ENCODE measurements around the gene TNIK. TPM values are rescaled to one million over a fixed set of nuclear protein-coding genes. Genes with fewer than 3 reads are reported as not detected.

Gene TNIK
- total RNA-seq, 4 donors from 2014 or later, result 32.9 to 52.0 (median 40.2) TPM

- TF ChIP-seq POLR2AphosphoS5 (IDR thresholded peaks at IDR 0.05) (peak in 1 of 3 donors; percentile 13), EP300 (IDR thresholded peaks at IDR 0.05; ENCODE audit: low read depth) (no peak)
- no peak for DNase-seq
- in situ Hi-C loops (cut with MboI; ENCODE audit: low pct_ligation_motif_present in 1 of 4, low pct_unique_long_range_greater_than_20kb in 1 of 4, low sequenced_read_pairs in 3 of 4) (no loop called here), intact Hi-C loops (cut with DNase I; ENCODE audit: low total_unique reads) (no loop called here)
- H3K4me3 ChIP-seq, result no peak overlapping the region
- no peaks in the 10 kb centered on the region for H3K27me3 ChIP-seq
- no peaks in the 10 kb centered on the region for H3K9me3 ChIP-seq
- H3K27ac ChIP-seq, result no peak overlapping the region
- no peaks in the 10 kb centered on the region for H3K4me1 ChIP-seq
- WGBS, 2 donors (ENCODE audit: low coverage in 1 of 2), result 78 to 89% methylated on average over 1 of the region's 1 CpG
- no peaks in the 10 kb centered on the region for H3K36me3 ChIP-seq
These were observed 265.2 kb downstream of the TNIK start for GRCh38 chr3:171194965-171195364.

- intact Hi-C loops (cut with DNase I; ENCODE audit: low total_unique reads), result no loop called here
These were observed 266.5 kb downstream of the TNIK start for GRCh38 chr3:171193693-171194092.

GRCh38 chr3:171192176-171192854 lies 267.9 kb downstream of the TNIK start:
- TF ChIP-seq POLR2AphosphoS5 (IDR thresholded peaks at IDR 0.05) (no peak), EP300 (IDR thresholded peaks at IDR 0.05; ENCODE audit: low read depth) (no peak), CTCF (IDR thresholded peaks at IDR 0.05) (no peak), POLR2A (IDR thresholded peaks at IDR 0.05) (no peak)
- 75 to 89% methylated on average over 1 to 2 of the region's 2 CpGs for WGBS, 2 donors (ENCODE audit: low coverage in 1 of 2)
- Histone ChIP-seq H3K27me3 (no peaks in the 10 kb centered on the region), H3K4me3 (no peak overlapping the region), H3K4me1 (peaks cover 0 to 8% (median 1%) of the 10 kb centered on the region in 4 donors), H3K9me3 (no peaks in the 10 kb centered on the region), H3K27ac (no peak overlapping the region), H3K36me3 (no peaks in the 10 kb centered on the region)
- no peak for DNase-seq
- intact Hi-C loops (cut with DNase I; ENCODE audit: low total_unique reads) (no loop called here), in situ Hi-C loops (cut with MboI; ENCODE audit: low pct_ligation_motif_present in 1 of 4, low pct_unique_long_range_greater_than_20kb in 1 of 4, low sequenced_read_pairs in 3 of 4) (no loop called here)

More at GRCh38 chr3:171193693-171194092, 266.5 kb downstream of the TNIK start:
- Histone ChIP-seq H3K27me3 (no peaks in the 10 kb centered on the region), H3K4me1 (no peaks in the 10 kb centered on the region), H3K9me3 (no peaks in the 10 kb centered on the region), H3K36me3 (no peaks in the 10 kb centered on the region), H3K27ac (no peak overlapping the region), H3K4me3 (no peak overlapping the region)
- 89 to 96% methylated on average over 1 of the region's 1 CpG for WGBS, 2 donors (ENCODE audit: low coverage in 1 of 2)
- DNase-seq, result no peak
- TF ChIP-seq EP300 (IDR thresholded peaks at IDR 0.05; ENCODE audit: low read depth) (no peak), CTCF (IDR thresholded peaks at IDR 0.05) (no peak), POLR2A (IDR thresholded peaks at IDR 0.05) (no peak), POLR2AphosphoS5 (IDR thresholded peaks at IDR 0.05) (no peak)
- in situ Hi-C loops (cut with MboI; ENCODE audit: low pct_ligation_motif_present in 1 of 4, low pct_unique_long_range_greater_than_20kb in 1 of 4, low sequenced_read_pairs in 3 of 4), result no loop called here

- WGBS, 2 donors (ENCODE audit: low coverage in 1 of 2), result 67 to 94% methylated on average over 1 of the region's 1 CpG
- H3K9me3 ChIP-seq, result no peaks in the 10 kb centered on the region
- H3K27ac ChIP-seq, result no peak overlapping the region
- intact Hi-C loops (cut with DNase I; ENCODE audit: low total_unique reads) (no loop called here), in situ Hi-C loops (cut with MboI; ENCODE audit: low pct_ligation_motif_present in 1 of 4, low pct_unique_long_range_greater_than_20kb in 1 of 4, low sequenced_read_pairs in 3 of 4) (no loop called here)
- H3K4me1 ChIP-seq, result peaks cover 0 to 11% (median 1%) of the 10 kb centered on the region in 4 donors
- TF ChIP-seq EP300 (IDR thresholded peaks at IDR 0.05; ENCODE audit: low read depth) (no peak), POLR2AphosphoS5 (IDR thresholded peaks at IDR 0.05) (no peak), POLR2A (IDR thresholded peaks at IDR 0.05) (no peak), CTCF (IDR thresholded peaks at IDR 0.05) (no peak)
- H3K36me3 ChIP-seq, result no peaks in the 10 kb centered on the region
- no peak overlapping the region for H3K4me3 ChIP-seq
- no peaks in the 10 kb centered on the region for H3K27me3 ChIP-seq
- no peak for DNase-seq
These were observed 269.5 kb downstream of the TNIK start for GRCh38 chr3:171190668-171191067.
